Hair follicle dermal papilla cell (primary cell): ENCODE measurements around the gene SDR42E1. TPM values are rescaled to one million over a fixed set of nuclear protein-coding genes. Genes with fewer than 3 reads are reported as not detected.

Experiments used
- total RNA-seq: library from RNA; depleted of rRNA; stranded (reverse); fragments of >200 nt; gene quantifications from 2 replicates; pipeline ENCODE4 v1.2.3, GENCODE V29; 2012

SDR42E1 gene
- 1.9 and 2.1 TPM in 2 replicates for total RNA-seq

GRCh38 chr16:82011199-82011641 is at the start of gene SDR42E1:
Gene SDR42E1 (minus strand): TSS chr16:82011470. CDS start chr16:82000858, 10,612 bp downstream.

GRCh38 chr16:82034981-82035612 is 23.8 kb upstream of the SDR42E1 start, which contains the start of gene HSD17B2:
Gene HSD17B2 (plus strand): TSS chr16:82035253. CDS start chr16:82035425, 172 bp downstream.

Other genes with a start within 250 kb of the SDR42E1 start
- 5.0 and 10.3 TPM in 2 replicates for gene PLCG2, start 232.2 kb downstream of the SDR42E1 start, total RNA-seq
- gene HSD17B2, start 23.8 kb upstream of the SDR42E1 start, total RNA-seq: 1.5 and 2.4 TPM in 2 replicates
- 23.0 and 24.0 TPM in 2 replicates for gene MPHOSPH6, start 158.8 kb upstream of the SDR42E1 start, total RNA-seq